GM23338 (cell line): ENCODE measurements around the gene ZNF148.

Experiments
- CREB1 ChIP-seq: fragments of 250-450 bp; sonication (Bioruptor Pico); IDR thresholded peaks from 2 replicates; pipeline ENCODE4 v1.5.0; 2020; ENCODE audit warnings: low read depth, mild to moderate bottlenecking, moderate library complexity
- CTCF ChIP-seq, 2 experiments: fragments of 200-600 bp in 1 of 2; sonication (generic) in 1 of 2; conservative IDR thresholded peaks; 2 replicates each; pipeline versions ENCODE4 v1.5.1 to v1.6.1; 2016 to 2017; ENCODE audit warnings: antibody characterized with exemption in 2 of 2, low read depth in 2 of 2, mild to moderate bottlenecking in 2 of 2, moderate library complexity in 1 of 2
- EZH2 ChIP-seq: fragments of 200-600 bp; sonication (generic); IDR thresholded peaks from one replicate; pipeline ENCODE4 v1.8.0; 2017; ENCODE audit warnings: antibody characterized with exemption, mild to moderate bottlenecking, low read depth; ENCODE audit not compliant: unreplicated experiment
- EZH2phosphoT487 ChIP-seq: fragments of 200-600 bp; sonication (generic); IDR thresholded peaks from one replicate; pipeline ENCODE4 v1.8.1; 2018; ENCODE audit warnings: antibody characterized with exemption; ENCODE audit not compliant: unreplicated experiment
- JUNB ChIP-seq: IDR thresholded peaks from one replicate; pipeline ENCODE4 v1.6.1; 2016; ENCODE audit warnings: antibody characterized with exemption; ENCODE audit not compliant: unreplicated experiment
- NANOG ChIP-seq: IDR thresholded peaks from 2 replicates; pipeline ENCODE4 v1.6.1; 2016; ENCODE audit warnings: antibody characterized with exemption, borderline replicate concordance
- POLR2AphosphoS5 ChIP-seq: IDR thresholded peaks from 2 replicates; pipeline ENCODE4 v1.6.1; 2016; ENCODE audit warnings: antibody characterized with exemption, low read depth
- STAT1 ChIP-seq: IDR thresholded peaks from one replicate; pipeline ENCODE4 v1.6.1; 2016; ENCODE audit warnings: antibody characterized with exemption; ENCODE audit not compliant: unreplicated experiment
- ZNF331 ChIP-seq: fragments of 250-450 bp; sonication (Bioruptor Pico); IDR thresholded peaks from 2 replicates; pipeline ENCODE4 v1.5.0; 2020; ENCODE audit warnings: low read depth, mild to moderate bottlenecking, moderate library complexity

DNA sequence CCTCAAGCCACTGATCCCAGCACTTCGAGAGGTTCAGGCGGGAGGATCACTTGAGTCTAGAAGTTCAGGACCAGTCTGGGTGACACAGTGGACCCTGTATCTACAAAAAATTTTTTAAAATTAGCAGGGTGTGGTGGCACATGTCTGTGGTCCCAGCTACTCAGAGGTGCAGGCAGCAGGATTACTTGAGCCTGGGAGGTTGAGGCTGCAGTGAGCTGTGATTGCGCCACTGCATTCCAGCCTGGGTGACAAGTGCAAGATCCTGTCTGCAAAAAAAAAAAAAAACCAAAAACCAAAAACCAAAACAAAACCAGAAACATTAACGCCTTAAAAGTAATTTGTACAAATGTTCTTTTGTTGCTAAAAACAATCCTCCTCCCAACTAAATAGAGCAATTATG is 134.6 kb downstream of the ZNF148 start:
- TF ChIP-seq CTCF (conservative IDR thresholded peaks at IDR 0.05; ENCODE audit: low read depth in 2 of 2) = no peak
- TF ChIP-seq EZH2phosphoT487 = no peak
- no peak for TF ChIP-seq CREB1 (CRISPR knock-in tag)
- no peak for TF ChIP-seq POLR2AphosphoS5
- TF ChIP-seq EZH2 = no peak
- no peak for TF ChIP-seq STAT1
- no peak for TF ChIP-seq ZNF331 (CRISPR knock-in tag)
- TF ChIP-seq JUNB = no peak
- TF ChIP-seq NANOG = no peak
